Upper lobe of right lung (tissue), 1 donor: ENCODE data around the gene HCLS1. TPM values are rescaled to one million over a fixed set of nuclear protein-coding genes. Genes with fewer than 3 reads are reported as not detected.
"Not testable (repeated sequence)": the region's sequence is repeated elsewhere in the genome, so short reads cannot be mapped to it uniquely, and the experiment has no call there.

Source experiments
- ATAC-seq: fragments of 200-7000 bp; cut with Tn5 transposase; one replicate; pipeline ENCODE4 v1.9.1; 2020; ENCODE audit warnings: mild to moderate bottlenecking, moderate library complexity
- DNase-seq: peaks from one replicate; pipeline ENCODE4 v3.0.0-alpha.2; 2020
- H3K27ac ChIP-seq: fragments of 200-600 bp; one replicate; pipeline ENCODE4 v1.8.0; 2022
- H3K27me3 ChIP-seq: fragments of 200-600 bp; one replicate; pipeline ENCODE4 v1.8.0; 2022; ENCODE audit warnings: mild to moderate bottlenecking
- H3K36me3 ChIP-seq: fragments of 200-600 bp; one replicate; pipeline ENCODE4 v1.8.0; 2022
- H3K4me1 ChIP-seq: fragments of 200-600 bp; one replicate; pipeline ENCODE4 v1.8.0; 2022
- H3K4me3 ChIP-seq: fragments of 200-600 bp; one replicate; pipeline ENCODE4 v1.8.0; 2022; ENCODE audit warnings: mild to moderate bottlenecking
- H3K9me3 ChIP-seq: fragments of 200-600 bp; one replicate; pipeline ENCODE4 v1.8.0; 2022
- intact Hi-C: fragments of 100-400 bp; cut with DNase I; formaldehyde crosslinking; loops from one replicate; pipeline ENCODE4 v1.11.0; 2022
- total RNA-seq: library from RNA; stranded (reverse); fragmentation: NEBNext Ultra II Directional; extraction: Animal tissue kit (Norgen Biotek cat#: 25700); gene quantifications from one replicate; pipeline ENCODE4 v1.2.1, GENCODE V29; 2021
- TF ChIP-seq, protein P1 (sequence below): fragments of 200-600 bp; IDR thresholded peaks from one replicate; pipeline ENCODE4 v1.8.0; 2022; ENCODE audit warnings: antibody characterized with exemption
- donor health status: DM: no; HTN: yes; CAD: no; lungs with severe emphysema.

Gene HCLS1
- total RNA-seq, 1 donor from 2014 or later: 76.5 TPM

DNA sequence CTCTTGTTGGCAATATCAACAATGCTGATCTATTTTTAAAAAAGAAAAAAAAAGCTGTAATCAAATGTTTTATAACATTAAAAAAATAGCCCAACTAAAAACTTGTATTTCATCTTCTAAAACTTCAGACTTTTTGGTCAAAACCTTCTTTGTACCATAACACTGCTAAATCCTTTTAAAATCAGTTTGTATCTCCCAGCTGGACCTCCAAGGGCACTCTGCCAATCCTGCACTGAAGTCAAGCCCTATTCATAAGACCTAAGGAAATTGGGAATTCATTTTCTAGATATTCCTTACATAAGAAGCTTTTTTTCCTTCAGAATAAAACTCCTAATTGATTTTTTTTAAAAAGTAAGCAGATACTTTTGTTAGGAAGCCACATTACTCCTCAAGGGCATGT lies 38.2 kb upstream of the HCLS1 start:
- DNase-seq (no peak), ATAC-seq (no peak)
- TF ChIP-seq, protein P1, sequence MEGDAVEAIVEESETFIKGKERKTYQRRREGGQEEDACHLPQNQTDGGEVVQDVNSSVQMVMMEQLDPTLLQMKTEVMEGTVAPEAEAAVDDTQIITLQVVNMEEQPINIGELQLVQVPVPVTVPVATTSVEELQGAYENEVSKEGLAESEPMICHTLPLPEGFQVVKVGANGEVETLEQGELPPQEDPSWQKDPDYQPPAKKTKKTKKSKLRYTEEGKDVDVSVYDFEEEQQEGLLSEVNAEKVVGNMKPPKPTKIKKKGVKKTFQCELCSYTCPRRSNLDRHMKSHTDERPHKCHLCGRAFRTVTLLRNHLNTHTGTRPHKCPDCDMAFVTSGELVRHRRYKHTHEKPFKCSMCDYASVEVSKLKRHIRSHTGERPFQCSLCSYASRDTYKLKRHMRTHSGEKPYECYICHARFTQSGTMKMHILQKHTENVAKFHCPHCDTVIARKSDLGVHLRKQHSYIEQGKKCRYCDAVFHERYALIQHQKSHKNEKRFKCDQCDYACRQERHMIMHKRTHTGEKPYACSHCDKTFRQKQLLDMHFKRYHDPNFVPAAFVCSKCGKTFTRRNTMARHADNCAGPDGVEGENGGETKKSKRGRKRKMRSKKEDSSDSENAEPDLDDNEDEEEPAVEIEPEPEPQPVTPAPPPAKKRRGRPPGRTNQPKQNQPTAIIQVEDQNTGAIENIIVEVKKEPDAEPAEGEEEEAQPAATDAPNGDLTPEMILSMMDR: no peak
- Histone ChIP-seq H3K36me3 (peaks cover 54% of the 10 kb centered on the region), H3K9me3 (no peaks in the 10 kb centered on the region), H3K27me3 (no peaks in the 10 kb centered on the region), H3K4me3 (no peak overlapping the region), H3K4me1 (no peaks in the 10 kb centered on the region), H3K27ac (no peak overlapping the region)
- intact Hi-C loops: no loop called here

DNA sequence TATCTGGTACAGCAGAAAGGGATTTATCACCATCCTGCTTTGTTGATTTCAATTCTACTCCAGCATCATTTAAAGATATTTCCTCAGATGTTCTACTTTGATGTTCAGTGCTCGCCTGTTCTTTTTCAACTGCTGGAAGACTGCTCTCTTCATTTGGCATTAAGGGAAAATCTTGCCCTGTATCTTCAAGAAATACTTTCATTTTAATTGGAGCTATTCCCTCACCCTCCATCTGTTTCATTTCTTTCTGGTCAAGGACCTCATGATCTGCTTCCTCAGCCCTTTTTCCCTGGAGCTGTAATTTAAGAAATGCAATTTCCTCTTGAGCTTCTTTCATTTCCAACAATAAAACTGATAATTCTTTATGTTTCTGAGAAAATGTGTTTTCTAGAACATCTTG lies 37.8 kb upstream of the HCLS1 start:
- H3K27me3 ChIP-seq: no peaks in the 10 kb centered on the region
- intact Hi-C loops: no loop called here
- TF ChIP-seq, protein P1: no peak
- H3K9me3 ChIP-seq: no peaks in the 10 kb centered on the region
- ATAC-seq: no peak
- DNase-seq: no peak
- H3K27ac ChIP-seq: no peak overlapping the region
- no peak overlapping the region for H3K4me3 ChIP-seq
- H3K36me3 ChIP-seq: peaks cover 58% of the 10 kb centered on the region
- H3K4me1 ChIP-seq: no peaks in the 10 kb centered on the region

DNA sequence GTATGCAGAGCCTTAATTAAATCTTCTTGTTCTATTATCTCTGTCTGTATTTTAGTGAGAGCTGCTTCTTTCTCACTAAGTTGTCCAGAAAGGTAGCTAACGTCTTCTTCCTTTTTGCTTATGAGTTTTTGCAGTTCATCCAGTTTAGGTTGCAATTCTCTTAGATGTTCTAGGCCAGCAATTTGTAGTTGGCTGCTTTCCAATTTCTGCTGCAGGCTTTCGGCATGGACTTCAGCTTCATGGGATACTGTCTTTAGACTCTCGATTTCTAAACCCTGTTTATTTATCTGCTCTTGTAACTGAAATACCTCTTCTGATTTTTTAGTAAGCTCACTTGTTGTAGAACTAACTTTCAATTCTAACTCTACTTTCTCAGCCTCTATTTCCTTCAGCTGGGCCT lies 35.5 kb upstream of the HCLS1 start:
- Histone ChIP-seq H3K4me1 (no peaks in the 10 kb centered on the region), H3K27ac (no peak overlapping the region), H3K27me3 (no peaks in the 10 kb centered on the region), H3K4me3 (no peak overlapping the region), H3K9me3 (no peaks in the 10 kb centered on the region), H3K36me3 (peaks cover 60% of the 10 kb centered on the region)
- ATAC-seq: no peak
- TF ChIP-seq, protein P1: no peak
- DNase-seq: no peak
- intact Hi-C loops: no loop called here

DNA sequence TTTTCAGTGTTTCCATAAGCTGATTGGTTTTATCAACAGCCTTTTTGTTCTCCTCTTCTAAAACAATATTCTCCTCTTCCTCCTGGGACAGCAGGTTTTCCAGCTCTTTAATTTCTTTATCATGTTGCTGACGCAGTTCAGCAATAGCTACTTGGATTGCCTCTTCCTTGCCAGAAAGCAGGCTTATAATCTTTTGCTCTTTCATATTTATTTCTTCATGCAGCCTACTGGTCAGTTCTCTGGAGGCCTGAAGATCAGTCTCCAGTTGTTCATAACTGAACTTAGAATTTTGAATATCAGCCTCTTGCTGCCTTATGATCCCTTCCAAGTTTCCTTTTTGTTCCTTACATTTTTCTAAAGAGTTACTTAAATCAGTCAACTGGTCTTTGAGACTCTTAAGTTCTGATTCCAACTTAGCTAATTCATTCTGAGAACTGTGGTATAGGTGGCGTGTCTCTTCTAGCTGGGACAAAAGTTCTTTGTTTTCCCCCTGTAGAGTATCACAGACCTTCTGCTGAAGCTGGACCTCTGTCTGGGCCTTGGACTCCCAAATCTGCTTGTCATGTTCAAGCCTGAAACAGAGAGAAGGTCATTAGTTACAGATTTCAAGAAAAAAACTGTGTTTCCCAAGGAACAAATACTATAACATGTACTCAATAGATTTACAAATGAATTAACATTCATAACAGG lies 31.5 kb upstream of the HCLS1 start:
- no peaks in the 10 kb centered on the region for H3K4me1 ChIP-seq
- no peaks in the 10 kb centered on the region for H3K9me3 ChIP-seq
- intact Hi-C loops: no loop called here
- no peak for ATAC-seq
- H3K36me3 ChIP-seq: peaks cover 43% of the 10 kb centered on the region
- H3K4me3 ChIP-seq: no peak overlapping the region
- no peak overlapping the region for H3K27ac ChIP-seq
- no peaks in the 10 kb centered on the region for H3K27me3 ChIP-seq
- DNase-seq: no peak
- TF ChIP-seq, protein P1: no peak

DNA sequence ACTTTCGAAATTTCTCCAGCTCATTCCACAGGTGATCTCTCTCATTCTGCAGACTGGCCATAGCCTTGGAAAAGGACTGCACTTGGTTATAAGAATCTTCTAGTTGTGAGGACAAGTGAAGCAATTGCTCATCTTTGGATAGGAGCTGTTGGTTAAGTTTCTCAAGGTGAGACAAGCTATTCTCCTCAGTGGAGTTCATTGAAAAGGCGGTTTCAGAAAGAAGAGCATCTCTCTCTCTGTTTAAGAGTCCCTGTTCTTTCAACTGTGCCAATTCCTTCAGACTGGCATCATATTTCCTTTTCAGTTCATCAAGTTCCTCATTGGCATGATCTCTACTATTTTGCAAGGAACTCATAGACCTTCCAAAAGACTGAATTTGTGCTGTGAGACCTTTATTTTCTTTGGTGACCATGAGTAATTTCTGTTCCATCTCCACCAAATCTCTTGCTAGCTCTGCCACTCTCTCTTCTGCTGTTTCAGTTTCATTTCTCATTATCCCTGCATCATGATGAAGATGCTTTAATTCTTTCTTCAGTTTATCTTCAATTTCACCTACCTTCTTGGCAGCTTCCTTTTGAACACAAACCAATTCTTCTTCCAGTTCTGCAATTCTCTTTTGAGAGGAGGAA lies 30.2 kb upstream of the HCLS1 start:
- Histone ChIP-seq H3K36me3 (peaks cover 41% of the 10 kb centered on the region), H3K27me3 (no peaks in the 10 kb centered on the region), H3K9me3 (no peaks in the 10 kb centered on the region), H3K4me3 (no peak overlapping the region), H3K4me1 (no peaks in the 10 kb centered on the region), H3K27ac (no peak overlapping the region)
- DNase-seq (no peak), ATAC-seq (no peak)
- intact Hi-C loops: no loop called here
- TF ChIP-seq, protein P1: no peak

DNA sequence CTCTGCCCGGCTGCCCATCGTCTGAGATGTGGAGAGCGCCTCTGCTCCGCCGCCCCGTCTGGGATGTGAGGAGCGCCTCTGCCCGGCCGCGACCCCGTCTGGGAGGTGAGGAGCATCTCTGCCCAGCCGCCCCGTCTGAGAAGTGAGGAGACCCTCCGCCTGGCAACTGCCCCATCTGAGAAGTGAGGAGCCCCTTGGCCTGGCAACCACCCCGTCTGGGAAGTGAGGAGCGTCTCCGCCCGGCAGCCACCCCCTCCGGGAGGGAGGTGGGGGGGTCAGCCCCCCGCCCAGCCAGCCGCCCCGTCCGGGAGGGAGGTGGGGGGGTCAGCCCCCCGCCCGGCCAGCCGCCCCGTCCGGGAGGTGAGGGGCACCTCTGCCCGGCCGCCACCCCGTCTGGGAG lies 28.0 kb upstream of the HCLS1 start:
- H3K4me1 ChIP-seq, intact Hi-C loops, ATAC-seq, DNase-seq, H3K27me3 ChIP-seq, H3K4me3 ChIP-seq, H3K27ac ChIP-seq: not testable (repeated sequence)
- peaks cover 13% of the 10 kb centered on the region for H3K9me3 ChIP-seq
- H3K36me3 ChIP-seq: peaks cover 54% of the 10 kb centered on the region
